Neuronal stem cell (in vitro differentiated cells): Measurements from ENCODE around the gene B4GALT6.

ENCODE experiments used
- DNase-seq: peaks from one replicate; pipeline ENCODE4 v3.0.0-alpha.2; 2013; ENCODE audit warnings: low spot score
- H2AFZ ChIP-seq: one replicate; pipeline ENCODE4 v1.6.1; 2013; ENCODE audit warnings: mild to moderate bottlenecking, low read length, inconsistent platforms
- H2AK5ac ChIP-seq: 2 replicates; pipeline ENCODE4 v1.6.1; 2013; ENCODE audit warnings: low read depth, mild to moderate bottlenecking, inconsistent platforms, low read length, moderate library complexity, mixed read lengths
- H2BK120ac ChIP-seq: 2 replicates; pipeline ENCODE4 v1.6.1; 2013; ENCODE audit warnings: low read depth, mild to moderate bottlenecking, inconsistent platforms, low read length, moderate library complexity, mixed read lengths
- H2BK12ac ChIP-seq: one replicate; pipeline ENCODE4 v1.6.1; 2013; ENCODE audit warnings: low read length, inconsistent platforms
- H2BK15ac ChIP-seq: 2 replicates; pipeline ENCODE4 v1.6.1; 2013; ENCODE audit warnings: mild to moderate bottlenecking, low read length, inconsistent platforms, mixed read lengths
- H2BK5ac ChIP-seq: one replicate; pipeline ENCODE4 v1.6.1; 2013; ENCODE audit warnings: inconsistent platforms, mild to moderate bottlenecking, low read length, moderate library complexity
- H3K14ac ChIP-seq: one replicate; pipeline ENCODE4 v1.6.1; 2013; ENCODE audit warnings: low read length, inconsistent platforms
- H3K18ac ChIP-seq: 2 replicates; pipeline ENCODE4 v1.6.1; 2013; ENCODE audit warnings: low read length, inconsistent platforms
- H3K23ac ChIP-seq: 2 replicates; pipeline ENCODE4 v1.6.1; 2013; ENCODE audit warnings: low read depth, mild to moderate bottlenecking, mixed read lengths, low read length, inconsistent platforms; ENCODE audit not compliant: poor library complexity
- H3K27ac ChIP-seq: replicated peaks from 3 replicates; pipeline ENCODE4 v1.5.1; 2013; ENCODE audit warnings: low read length, inconsistent platforms
- H3K27me3 ChIP-seq, 3 experiments: 2 replicates each; pipeline ENCODE4 v1.6.1; 2013; ENCODE audit warnings: low read length in 3 of 3, mild to moderate bottlenecking in 2 of 3, inconsistent platforms in 1 of 3, low read depth in 1 of 3, mixed read lengths in 1 of 3, moderate library complexity in 1 of 3; ENCODE audit not compliant: control insufficient read depth in 3 of 3, insufficient read depth in 3 of 3
- H3K36me3 ChIP-seq, 2 donors: replicated peaks in 1 of 2; 2 replicates each; pipeline ENCODE4 v1.6.1; 2013; ENCODE audit warnings: low read length in 2 of 2; ENCODE audit not compliant: control insufficient read depth in 2 of 2, insufficient read depth in 2 of 2
- H3K4ac ChIP-seq: 2 replicates; pipeline ENCODE4 v1.6.1; 2013; ENCODE audit warnings: inconsistent platforms, mild to moderate bottlenecking, low read length, moderate library complexity
- H3K4me1 ChIP-seq, 2 donors: 1 replicate in 1 of 2; 2 replicates in 1 of 2; pipeline ENCODE4 v1.6.1; 2013; ENCODE audit warnings: low read length in 2 of 2, low read depth in 1 of 2; ENCODE audit not compliant: control insufficient read depth in 2 of 2, insufficient read depth in 1 of 2
- H3K4me2 ChIP-seq: one replicate; pipeline ENCODE4 v1.6.1; 2013; ENCODE audit warnings: mild to moderate bottlenecking, low read length, inconsistent platforms; ENCODE audit not compliant: insufficient read depth, poor library complexity, severe bottlenecking
- H3K4me3 ChIP-seq, 2 donors: 2 replicates each; pipeline ENCODE4 v1.5.1; 2013; ENCODE audit warnings: low read length in 2 of 2, mild to moderate bottlenecking in 2 of 2, inconsistent platforms in 1 of 2, moderate library complexity in 1 of 2
- H3K79me1 ChIP-seq: one replicate; pipeline ENCODE4 v1.6.1; 2013; ENCODE audit warnings: low read depth, mild to moderate bottlenecking, inconsistent platforms, low read length, moderate library complexity
- H3K9ac ChIP-seq: one replicate; pipeline ENCODE4 v1.6.1; 2013; ENCODE audit warnings: mild to moderate bottlenecking, low read depth, low read length, inconsistent platforms; ENCODE audit not compliant: poor library complexity
- H3K9me3 ChIP-seq, 2 donors: replicated peaks in 1 of 2; 2 replicates each; pipeline versions ENCODE3 to v1.6.1; 2013; ENCODE audit warnings: low read length in 2 of 2, mild to moderate bottlenecking in 2 of 2, inconsistent platforms in 1 of 2, low read depth in 1 of 2, mixed read lengths in 1 of 2, moderate library complexity in 1 of 2; ENCODE audit not compliant: control insufficient read depth in 2 of 2, insufficient read depth in 1 of 2
- H4K8ac ChIP-seq: one replicate; pipeline ENCODE4 v1.6.1; 2013; ENCODE audit warnings: low read depth, mild to moderate bottlenecking, inconsistent platforms, low read length, moderate library complexity
- H4K91ac ChIP-seq: one replicate; pipeline ENCODE4 v1.6.1; 2013; ENCODE audit warnings: low read length, low read depth, mild to moderate bottlenecking, inconsistent platforms; ENCODE audit not compliant: poor library complexity
- WGBS, 2 donors: extraction: QIAGEN DNeasy Blood & Tissue Kit; methylation state at CpG; one replicate each; pipeline ENCODE4 v1.1.7; 2013; ENCODE audit warnings: missing lambda C conversion rate in 2 of 2, mixed read lengths in 1 of 2; ENCODE audit not compliant: insufficient read length in 2 of 2, insufficient replicate concordance in 1 of 2; ENCODE audit errors: extremely low coverage in 2 of 2; 5-methylcytosine and 5-hydroxymethylcytosine counted together

Gene B4GALT6

GRCh38 chr18:31694297-31694696, 9.9 kb upstream of the B4GALT6 start:
- H4K8ac ChIP-seq, result no peak overlapping the region
- H3K14ac ChIP-seq, result no peak overlapping the region
- no peak overlapping the region for H2BK12ac ChIP-seq
- H3K27me3 ChIP-seq, result no peaks in the 10 kb centered on the region
- H2BK5ac ChIP-seq, result no peak overlapping the region
- H3K79me1 ChIP-seq, result no peaks in the 10 kb centered on the region
- H3K9ac ChIP-seq, result no peak overlapping the region
- no peak overlapping the region for H3K4ac ChIP-seq
- no peaks in the 10 kb centered on the region for H3K9me3 ChIP-seq
- H2AK5ac ChIP-seq, result no peak overlapping the region
- no peak overlapping the region for H4K91ac ChIP-seq
- H3K23ac ChIP-seq, result no peak overlapping the region
- H3K4me2 ChIP-seq, result no peak overlapping the region
- H3K18ac ChIP-seq, result no peak overlapping the region
- WGBS, 2 donors, result no CpG with 5 or more reads among the region's 2 CpGs
- H3K27ac ChIP-seq, result no peak overlapping the region
- H2AFZ ChIP-seq, result peak overlapping the region; percentile 72
- H2BK15ac ChIP-seq, result no peak overlapping the region
- H3K36me3 ChIP-seq, result no peaks in the 10 kb centered on the region
- DNase-seq, result no peak
- no peak overlapping the region for H2BK120ac ChIP-seq
- H3K4me1 ChIP-seq, result no peaks in the 10 kb centered on the region
- no peak overlapping the region for H3K4me3 ChIP-seq

GRCh38 chr18:31688606-31689005, 4.2 kb upstream of the B4GALT6 start:
- DNase-seq, result no peak

GRCh38 chr18:31686986-31687928, 2.9 kb upstream of the B4GALT6 start:
- WGBS, 2 donors, result no CpG with 5 or more reads among the region's 6 CpGs
- H3K9me3 ChIP-seq, result no peaks in the 10 kb centered on the region
- H3K14ac ChIP-seq, result no peak overlapping the region
- no peak overlapping the region for H3K4me3 ChIP-seq
- H3K18ac ChIP-seq, result no peak overlapping the region
- peaks cover 4 to 5% of the 10 kb centered on the region in 2 donors for H3K4me1 ChIP-seq
- no peak overlapping the region for H3K23ac ChIP-seq
- no peak overlapping the region for H4K91ac ChIP-seq
- H2AFZ ChIP-seq, result no peak overlapping the region
- H3K9ac ChIP-seq, result no peak overlapping the region
- H2AK5ac ChIP-seq, result no peak overlapping the region
- no peak overlapping the region for H2BK15ac ChIP-seq
- no peaks in the 10 kb centered on the region for H3K79me1 ChIP-seq
- no peak overlapping the region for H3K4ac ChIP-seq
- H2BK5ac ChIP-seq, result no peak overlapping the region
- H3K27me3 ChIP-seq, result no peaks in the 10 kb centered on the region
- H3K27ac ChIP-seq, result no peak overlapping the region
- H4K8ac ChIP-seq, result no peak overlapping the region
- no peaks in the 10 kb centered on the region for H3K36me3 ChIP-seq
- no peak for DNase-seq
- no peak overlapping the region for H2BK12ac ChIP-seq
- H2BK120ac ChIP-seq, result no peak overlapping the region
- no peak overlapping the region for H3K4me2 ChIP-seq

More at GRCh38 chr18:31688606-31689005, 4.2 kb upstream of the B4GALT6 start:
- no peak overlapping the region for H3K4me2 ChIP-seq
- H3K36me3 ChIP-seq, result no peaks in the 10 kb centered on the region
- H2BK5ac ChIP-seq, result no peak overlapping the region
- H3K23ac ChIP-seq, result no peak overlapping the region
- no peak overlapping the region for H3K14ac ChIP-seq
- H3K18ac ChIP-seq, result no peak overlapping the region
- H2BK12ac ChIP-seq, result no peak overlapping the region
- no peaks in the 10 kb centered on the region for H3K9me3 ChIP-seq
- no peak overlapping the region for H3K4me3 ChIP-seq
- no peaks in the 10 kb centered on the region for H3K27me3 ChIP-seq
- no peak overlapping the region for H4K91ac ChIP-seq
- peaks cover 0 to 5% of the 10 kb centered on the region in 2 donors for H3K4me1 ChIP-seq
- H3K4ac ChIP-seq, result no peak overlapping the region
- no peak overlapping the region for H2AK5ac ChIP-seq
- H3K27ac ChIP-seq, result no peak overlapping the region
- no peaks in the 10 kb centered on the region for H3K79me1 ChIP-seq
- no peak overlapping the region for H2AFZ ChIP-seq
- no peak overlapping the region for H2BK120ac ChIP-seq
- no peak overlapping the region for H4K8ac ChIP-seq
- H2BK15ac ChIP-seq, result no peak overlapping the region
- H3K9ac ChIP-seq, result no peak overlapping the region
- no CpG with 5 or more reads among the region's 2 CpGs for WGBS, 2 donors

GRCh38 chr18:31686572-31686971, 2.2 kb upstream of the B4GALT6 start:
- Histone ChIP-seq H3K4ac (no peak overlapping the region), H4K8ac (no peak overlapping the region), H3K4me1 (peaks cover 4 to 5% of the 10 kb centered on the region in 2 donors), H2BK12ac (no peak overlapping the region), H2AFZ (no peak overlapping the region), H3K23ac (no peak overlapping the region), H3K9ac (no peak overlapping the region), H3K9me3 (no peaks in the 10 kb centered on the region), H3K36me3 (no peaks in the 10 kb centered on the region), H2BK15ac (no peak overlapping the region), H3K4me2 (no peak overlapping the region), H2BK5ac (no peak overlapping the region), H3K79me1 (no peaks in the 10 kb centered on the region), H3K4me3 (no peak overlapping the region), H3K27ac (no peak overlapping the region), H3K27me3 (no peaks in the 10 kb centered on the region), H2BK120ac (no peak overlapping the region), H4K91ac (no peak overlapping the region), H3K14ac (no peak overlapping the region), H2AK5ac (no peak overlapping the region), H3K18ac (no peak overlapping the region)
- no peak for DNase-seq
